SK-N-SH treated with all-trans-retinoic acid at 6 μM for 48 hours (cell line): ENCODE measurements around the gene REXO1.

Experiments
- ESRRG ChIP-seq: fragments of 250-450 bp; sonication (Bioruptor Pico); IDR thresholded peaks from 2 replicates; pipeline ENCODE4 v1.6.1; 2021; ENCODE audit warnings: mild to moderate bottlenecking
- PPARA ChIP-seq: fragments of 250-450 bp; sonication (Bioruptor Pico); IDR thresholded peaks from 2 replicates; pipeline ENCODE4 v1.5.0; 2020; ENCODE audit warnings: mild to moderate bottlenecking, borderline replicate concordance
- TOX ChIP-seq: fragments of 250-450 bp; sonication (Bioruptor Pico); IDR thresholded peaks from 2 replicates; pipeline ENCODE4 v1.8.0; 2021; ENCODE audit warnings: mild to moderate bottlenecking, moderate library complexity, borderline replicate concordance
- TSHZ2 ChIP-seq: fragments of 250-450 bp; sonication (Bioruptor Pico); IDR thresholded peaks from 2 replicates; pipeline ENCODE4 v1.5.0; 2020; ENCODE audit warnings: mild to moderate bottlenecking, moderate library complexity
- ZFP3 ChIP-seq: fragments of 250-450 bp; sonication (Bioruptor Pico); IDR thresholded peaks from 2 replicates; pipeline ENCODE4 v1.5.0; 2020; ENCODE audit warnings: mild to moderate bottlenecking, moderate library complexity
- ZNF565 ChIP-seq: fragments of 450-650 bp; formaldehyde crosslinking; conservative IDR thresholded peaks from 2 replicates; pipeline ENCODE4 v1.5.0; 2020; ENCODE audit warnings: low read depth, mild to moderate bottlenecking, moderate library complexity
- ZNF70 ChIP-seq: fragments of 450-650 bp; formaldehyde crosslinking; IDR thresholded peaks from 2 replicates; pipeline ENCODE4 v1.5.0; 2020; ENCODE audit warnings: mild to moderate bottlenecking, moderate library complexity
- ZNF8 ChIP-seq: fragments of 450-650 bp; formaldehyde crosslinking; IDR thresholded peaks from 2 replicates; pipeline ENCODE4 v1.5.0; 2020; ENCODE audit warnings: mild to moderate bottlenecking, moderate library complexity
- TF ChIP-seq, protein P1 (sequence below): fragments of 250-450 bp; sonication (Bioruptor Pico); IDR thresholded peaks from 2 replicates; pipeline ENCODE4 v1.5.1; 2020; ENCODE audit warnings: low read depth, mild to moderate bottlenecking, moderate library complexity

GRCh38 chr19:1875646-1876495 is 27.6 kb upstream of the REXO1 start:
- no peak for TF ChIP-seq TOX (CRISPR knock-in tag)
- TF ChIP-seq TSHZ2 (CRISPR knock-in tag): no peak
- no peak for TF ChIP-seq PPARA (CRISPR knock-in tag)
- 0 out of 2 replicates have a peak, but pooled peaks have one; percentile 11 for TF ChIP-seq ZFP3 (CRISPR knock-in tag)
- TF ChIP-seq, protein P1, sequence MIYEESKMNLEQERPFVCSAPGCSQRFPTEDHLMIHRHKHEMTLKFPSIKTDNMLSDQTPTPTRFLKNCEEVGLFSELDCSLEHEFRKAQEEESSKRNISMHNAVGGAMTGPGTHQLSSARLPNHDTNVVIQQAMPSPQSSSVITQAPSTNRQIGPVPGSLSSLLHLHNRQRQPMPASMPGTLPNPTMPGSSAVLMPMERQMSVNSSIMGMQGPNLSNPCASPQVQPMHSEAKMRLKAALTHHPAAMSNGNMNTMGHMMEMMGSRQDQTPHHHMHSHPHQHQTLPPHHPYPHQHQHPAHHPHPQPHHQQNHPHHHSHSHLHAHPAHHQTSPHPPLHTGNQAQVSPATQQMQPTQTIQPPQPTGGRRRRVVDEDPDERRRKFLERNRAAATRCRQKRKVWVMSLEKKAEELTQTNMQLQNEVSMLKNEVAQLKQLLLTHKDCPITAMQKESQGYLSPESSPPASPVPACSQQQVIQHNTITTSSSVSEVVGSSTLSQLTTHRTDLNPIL (CRISPR knock-in tag): no peak
- TF ChIP-seq ZNF8 (CRISPR knock-in tag): no peak
- TF ChIP-seq ESRRG: no peak
- TF ChIP-seq ZNF565: no peak
- no peak for TF ChIP-seq ZNF70 (CRISPR knock-in tag)
